GM12878 (cell line): Measurements from ENCODE around the gene MAVS. TPM values are rescaled to one million over a fixed set of nuclear protein-coding genes. Genes with fewer than 3 reads are reported as not detected.

Experiments used
- ATAC-seq: fragments of 200-7000 bp; cut with Tn5 transposase; 3 replicates; pipeline ENCODE4 v1.9.1; 2020; ENCODE audit warnings: mild to moderate bottlenecking, moderate library complexity
- BruUV-seq: library from RNA; stranded (reverse); fragments of 400-500 nt; replicated peaks from 2 replicates; lab custom pipeline; 2021; lab: Mats Ljungman, UMichigan
- CTCF ChIA-PET: fragments of 300-600 bp; sonication (Branson Sonifier 250); formaldehyde crosslinking; extraction: SDS; loops from one replicate; lab custom pipeline; 2021; ENCODE audit warnings: inconsistent platforms; lab: Yijun Ruan, JAX
- POLR2A ChIA-PET: fragments of 350-600 bp; formaldehyde crosslinking; extraction: SDS; loops from one replicate; lab custom pipeline; 2021; ENCODE audit warnings: inconsistent platforms; lab: Charles Lee
- RAD21 ChIA-PET: fragments of 300-600 bp; sonication (Branson Sonifier 250); formaldehyde crosslinking; loops from one replicate; lab custom pipeline; 2023; ENCODE audit warnings: antibody characterized with exemption; ENCODE audit not compliant: unreplicated experiment; lab: Charles Lee
- SMC1A ChIA-PET: fragments of 300-600 bp; sonication (Branson Sonifier 250); formaldehyde crosslinking; loops from one replicate; lab custom pipeline; 2023; ENCODE audit not compliant: unreplicated experiment, uncharacterized antibody; lab: Charles Lee
- DNase-seq: peaks from one replicate; pipeline ENCODE4 v3.0.0-alpha.2; 2011; ENCODE audit warnings: low read depth, low spot score
- FAIRE-seq: peaks from 3 replicates; lab custom pipeline; 2011; peaks lifted over from hg19 to GRCh38; lab: Jason Lieb, UNC
- H2AFZ ChIP-seq: 2 replicates; pipeline ENCODE4 v1.6.0; 2011; ENCODE audit warnings: low read depth, low read length, control low read depth; ENCODE audit not compliant: control insufficient read depth
- H3K27ac ChIP-seq: 2 replicates; pipeline ENCODE4 v1.5.1; 2011; ENCODE audit warnings: control low read depth; ENCODE audit not compliant: control insufficient read depth, insufficient read depth
- H3K27me3 ChIP-seq, 2 experiments: replicated peaks in 1 of 2; 2 replicates each; pipeline versions ENCODE4 v1.6.0 to v1.6.1; 2011; ENCODE audit warnings: low read length in 1 of 2; ENCODE audit not compliant: control insufficient read depth in 2 of 2, insufficient read depth in 2 of 2
- H3K36me3 ChIP-seq, 2 experiments: 2 replicates each; pipeline ENCODE4 v1.5.1; 2011; ENCODE audit warnings: low read length in 1 of 2; ENCODE audit not compliant: control insufficient read depth in 2 of 2, insufficient read depth in 2 of 2
- H3K4me1 ChIP-seq: 2 replicates; pipeline ENCODE4 v1.6.1; 2011; ENCODE audit warnings: mild to moderate bottlenecking, low read length, moderate library complexity, mixed read lengths; ENCODE audit not compliant: control insufficient read depth, insufficient read depth
- H3K4me2 ChIP-seq: 2 replicates; pipeline ENCODE4 v1.6.0; 2011; ENCODE audit warnings: control low read depth; ENCODE audit not compliant: control insufficient read depth, insufficient read depth
- H3K4me3 ChIP-seq: fragments of 200-600 bp; sonication (generic); 2 replicates; pipeline ENCODE4 v1.5.1; 2016
- H3K79me2 ChIP-seq: 2 replicates; pipeline ENCODE4 v1.6.0; 2011; ENCODE audit warnings: low read length; ENCODE audit not compliant: control insufficient read depth, insufficient read depth
- H3K9ac ChIP-seq: 2 replicates; pipeline ENCODE4 v1.8.0; 2011; ENCODE audit warnings: low read length, control low read depth, mixed read lengths; ENCODE audit not compliant: control insufficient read depth, insufficient read depth
- H3K9me3 ChIP-seq: replicated peaks from 3 replicates; pipeline ENCODE4 v1.5.1; 2011; ENCODE audit warnings: mild to moderate bottlenecking, low read length; ENCODE audit not compliant: control insufficient read depth, insufficient read depth
- H4K20me1 ChIP-seq: 2 replicates; pipeline ENCODE4 v1.6.0; 2011; ENCODE audit not compliant: control insufficient read depth, insufficient read depth
- CTCF ChIP-seq, 3 experiments: IDR thresholded peaks in 2 of 3; conservative IDR thresholded peaks in 1 of 3; 2 replicates each; pipeline ENCODE4 v1.5.1; 2011; ENCODE audit warnings: low read depth in 3 of 3, low read length in 3 of 3, mild to moderate bottlenecking in 3 of 3, control low read depth in 2 of 3, moderate library complexity in 2 of 3, inconsistent platforms in 1 of 3, mixed read lengths in 1 of 3; ENCODE audit not compliant: control insufficient read depth in 2 of 3, insufficient read depth in 1 of 3; ENCODE audit errors: extremely low read depth in 1 of 3
- MEF2B ChIP-seq: fragments of 450-650 bp; IDR thresholded peaks from 2 replicates; pipeline ENCODE4 v1.6.1; 2018; ENCODE audit warnings: mild to moderate bottlenecking, moderate library complexity; ENCODE audit not compliant: partially characterized antibody, poor library complexity, severe bottlenecking
- USF2 ChIP-seq: IDR thresholded peaks from 2 replicates; pipeline ENCODE4 v1.6.1; 2011; ENCODE audit warnings: low read depth, low read length, improper control_type of control experiment, borderline replicate concordance
- ZNF687 ChIP-seq: fragments of 450-650 bp; IDR thresholded peaks from 2 replicates; pipeline ENCODE4 v1.6.1; 2017; ENCODE audit warnings: mild to moderate bottlenecking, moderate library complexity
- WGBS: methylation state at CpG from one replicate; pipeline ENCODE4 v1.1.6; 2016; ENCODE audit warnings: low lambda C conversion rate; ENCODE audit not compliant: insufficient replicate concordance, insufficient coverage; ENCODE audit errors: missing lambda C conversion rate; 5-methylcytosine and 5-hydroxymethylcytosine counted together
- in situ Hi-C: fragments of 300-500 bp; cut with MboI; formaldehyde crosslinking; loops from 9 replicates; pipeline ENCODE4 v1.14.3; 2018; ENCODE audit warnings: mixed read lengths
- intact Hi-C: fragments of 100-400 bp; cut with micrococcal nuclease; formaldehyde crosslinking; loops from one replicate; pipeline ENCODE4 v1.14.2; 2022; ENCODE audit not compliant: unreplicated experiment
- polyA plus RNA-seq, 11 experiments: library from polyadenylated mRNA; depleted of rRNA in 4 of 11; unstranded in 6 of 11; stranded (reverse) in 5 of 11; fragments of >200 nt; fragmentation: Nextera tagmentation in 4 of 11; fragmentation: Illumina TruSeq in 1 of 11; extraction: Ambion mirVana in 4 of 11; extraction: Trizol in 1 of 11; gene quantifications; 1 replicate in 1 of 11; 2 replicates in 10 of 11; pipeline versions ENCODE4 v1.2.1 to v1.2.3, GENCODE V29; 2011 to 2016; ENCODE audit warnings: inconsistent platforms in 2 of 11, missing spikeins in 2 of 11, low read depth in 1 of 11
- total RNA-seq, 4 experiments: library from RNA; depleted of rRNA in 3 of 4; stranded (reverse); fragments of >200 nt in 3 of 4; fragmentation: Illumina TruSeq in 1 of 4; extraction: Trizol in 1 of 4; gene quantifications; 2 replicates each; pipeline versions ENCODE4 v1.2.1 to v1.2.3, GENCODE V29; 2013 to 2021

The MAVS gene
- total and polyA plus RNA-seq, 10 of the 15 experiments (the other 5 are each of a cell fraction or from before 2014, with no cell fraction given): 1.6 to 25.2 (median 12.6) TPM

- in situ Hi-C loops: no loop called here
- Histone ChIP-seq H3K27me3 (no peaks in the 10 kb centered on the region), H4K20me1 (no peaks in the 10 kb centered on the region; the same call in 1 of the 2 replicates), H3K36me3 (peaks cover 11 to 30% of the 10 kb centered on the region in 2 experiments), H3K9ac (no peak overlapping the region; the same call in 1 of the 2 replicates), H2AFZ (no peak overlapping the region), H3K4me3 (no peak overlapping the region), H3K79me2 (peaks cover 76% of the 10 kb centered on the region), H3K4me1 (peaks cover 48% of the 10 kb centered on the region)
- 1% methylated on average over 4 of the region's 4 CpGs for WGBS
- ChIA-PET POLR2A (interaction anchor here (3.7 kb wide), 1 partner anchor 16 kb away, joined by 68 read pairs; no protein-coding TSS in a partner anchor), RAD21 (interaction anchor here (4.0 kb wide), 1 partner anchor 16 kb away, joined by 41 read pairs; no protein-coding TSS in a partner anchor), SMC1A (no interaction called here)
- no peak for ATAC-seq
- DNase-seq: no peak
- no peak for FAIRE-seq
- TF ChIP-seq ZNF687 (peak; percentile 39; the same call in 1 of the 2 replicates), USF2 (no peak), CTCF (IDR thresholded peaks at IDR 0.05 in 2 of 3, conservative IDR thresholded peaks at IDR 0.05 in 1 of 3; ENCODE audit: control insufficient read depth in 2 of 3, extremely low read depth in 1 of 3, insufficient read depth in 1 of 3, low read depth in 3 of 3, low read length in 3 of 3) (no peak), MEF2B (peak; percentile 39)
- TF ChIP-seq, all 136 proteins: peak for 2
- CTCF ChIA-PET: interaction anchor here (1.4 kb wide), 1 partner anchor 64 kb away, joined by 3 read pairs; no protein-coding TSS in a partner anchor
- BruUV-seq: no TSS peak
- intact Hi-C loops: loop anchor here (5.0 kb wide), 1 partner anchor 111 kb away; the partner anchor contains the start of gene CDC25B
- no peaks in the 10 kb centered on the region for H3K9me3 ChIP-seq
- H3K4me2 ChIP-seq: peak overlapping the region; percentile 22; the same call in 1 of the 2 replicates
- H3K27ac ChIP-seq: peak overlapping the region; percentile 42; the same call in 1 of the 2 replicates
These were observed 62.0 kb downstream of the MAVS start for GRCh38 chr20:3908667-3909066.
